DOHH2 (cell line): Measurements from ENCODE around the gene HTRA1.

ENCODE experiments used
- H3F3A ChIP-seq: fragments of 200-600 bp; sonication (generic), shearing (Covaris generic); 2 replicates; pipeline ENCODE4 v1.6.0; 2016; ENCODE audit warnings: antibody characterized with exemption, mild to moderate bottlenecking; ENCODE audit not compliant: control insufficient read depth, insufficient read depth
- H3K27ac ChIP-seq: fragments of 200-600 bp; sonication (generic); 2 replicates; pipeline ENCODE4 v1.5.1; 2014; ENCODE audit warnings: low read depth, mild to moderate bottlenecking, low read length, moderate library complexity
- H3K27me3 ChIP-seq: fragments of 200-600 bp; sonication (generic); 2 replicates; pipeline ENCODE4 v1.6.1; 2014; ENCODE audit warnings: mild to moderate bottlenecking, low read length, mixed read lengths; ENCODE audit not compliant: control insufficient read depth
- H3K36me3 ChIP-seq: fragments of 200-600 bp; sonication (generic); 2 replicates; pipeline ENCODE4 v1.6.1; 2014; ENCODE audit warnings: mild to moderate bottlenecking, low read length, moderate library complexity, mixed read lengths; ENCODE audit not compliant: control insufficient read depth
- H3K4me1 ChIP-seq: fragments of 200-600 bp; sonication (generic); 2 replicates; pipeline ENCODE4 v1.6.1; 2014; ENCODE audit warnings: mild to moderate bottlenecking, low read length, mixed read lengths; ENCODE audit not compliant: control insufficient read depth
- H3K4me2 ChIP-seq: fragments of 200-600 bp; sonication (generic); 2 replicates; pipeline ENCODE4 v1.6.0; 2014; ENCODE audit warnings: mild to moderate bottlenecking, low read length, moderate library complexity
- H3K4me3 ChIP-seq: fragments of 200-600 bp; sonication (generic); 2 replicates; pipeline ENCODE4 v1.5.1; 2014; ENCODE audit warnings: mild to moderate bottlenecking, low read length, mixed read lengths
- H3K79me2 ChIP-seq: fragments of 200-600 bp; sonication (generic); 2 replicates; pipeline ENCODE4 v1.6.1; 2014; ENCODE audit warnings: mild to moderate bottlenecking, low read length, mixed read lengths; ENCODE audit not compliant: control insufficient read depth
- H3K9me2 ChIP-seq: fragments of 200-600 bp; sonication (generic); replicated peaks from 2 replicates; pipeline ENCODE4 v1.6.1; 2014; ENCODE audit warnings: mild to moderate bottlenecking, low read length, mixed read lengths; ENCODE audit not compliant: control insufficient read depth
- H3K9me3 ChIP-seq: fragments of 200-600 bp; sonication (generic); 2 replicates; pipeline ENCODE4 v1.6.1; 2014; ENCODE audit warnings: antibody characterized with exemption, low read length, mixed read lengths; ENCODE audit not compliant: control insufficient read depth, insufficient read depth
- H4K20me1 ChIP-seq: fragments of 200-600 bp; sonication (generic); 2 replicates; pipeline ENCODE4 v1.6.0; 2014; ENCODE audit warnings: low read depth, mild to moderate bottlenecking, antibody characterized with exemption, low read length, moderate library complexity; ENCODE audit not compliant: control insufficient read depth, insufficient read depth
- CTCF ChIP-seq: fragments of 200-600 bp; sonication (generic); IDR thresholded peaks from one replicate; pipeline ENCODE4 v1.5.1; 2014; ENCODE audit warnings: antibody characterized with exemption, mild to moderate bottlenecking, low read depth, low read length; ENCODE audit not compliant: poor library complexity, severe bottlenecking
- EZH2phosphoT487 ChIP-seq: fragments of 200-600 bp; sonication (generic); IDR thresholded peaks from 2 replicates; pipeline ENCODE4 v1.6.1; 2017; ENCODE audit warnings: borderline replicate concordance, mild to moderate bottlenecking, antibody characterized with exemption, low read length, moderate library complexity, mixed read lengths

The HTRA1 gene

GRCh38 chr10:122516734-122517133 is 55.4 kb downstream of the HTRA1 start:
- H3K27me3 ChIP-seq = no peaks in the 10 kb centered on the region
- TF ChIP-seq CTCF = no peak
- no peak for TF ChIP-seq EZH2phosphoT487
- H3K9me2 ChIP-seq = no peaks in the 10 kb centered on the region
- no peaks in the 10 kb centered on the region for H3F3A ChIP-seq
- H3K36me3 ChIP-seq = no peaks in the 10 kb centered on the region
- no peak overlapping the region for H3K4me3 ChIP-seq
- H4K20me1 ChIP-seq = no peaks in the 10 kb centered on the region
- no peaks in the 10 kb centered on the region for H3K9me3 ChIP-seq
- H3K4me2 ChIP-seq = no peak overlapping the region
- no peak overlapping the region for H3K27ac ChIP-seq
- no peaks in the 10 kb centered on the region for H3K4me1 ChIP-seq
- H3K79me2 ChIP-seq = no peaks in the 10 kb centered on the region

GRCh38 chr10:122519144-122519543 is 57.8 kb downstream of the HTRA1 start:
- no peaks in the 10 kb centered on the region for H4K20me1 ChIP-seq
- no peaks in the 10 kb centered on the region for H3K79me2 ChIP-seq
- H3K4me1 ChIP-seq = no peaks in the 10 kb centered on the region
- H3K9me3 ChIP-seq = no peaks in the 10 kb centered on the region
- H3K4me2 ChIP-seq = no peak overlapping the region
- no peaks in the 10 kb centered on the region for H3K9me2 ChIP-seq
- H3K27ac ChIP-seq = no peak overlapping the region
- TF ChIP-seq EZH2phosphoT487 (no peak), CTCF (no peak)
- no peaks in the 10 kb centered on the region for H3K27me3 ChIP-seq
- no peak overlapping the region for H3K4me3 ChIP-seq
- H3F3A ChIP-seq = no peaks in the 10 kb centered on the region
- no peaks in the 10 kb centered on the region for H3K36me3 ChIP-seq

- Histone ChIP-seq H3K9me2 (no peaks in the 10 kb centered on the region), H4K20me1 (no peaks in the 10 kb centered on the region), H3F3A (no peaks in the 10 kb centered on the region), H3K4me2 (no peak overlapping the region), H3K4me3 (no peak overlapping the region), H3K27me3 (no peaks in the 10 kb centered on the region), H3K27ac (no peak overlapping the region), H3K9me3 (no peaks in the 10 kb centered on the region), H3K79me2 (no peaks in the 10 kb centered on the region), H3K36me3 (no peaks in the 10 kb centered on the region), H3K4me1 (no peaks in the 10 kb centered on the region)
- TF ChIP-seq CTCF (no peak), EZH2phosphoT487 (no peak)
These were observed 58.5 kb downstream of the HTRA1 start for GRCh38 chr10:122519873-122520272.

GRCh38 chr10:122521011-122521410 is 59.7 kb downstream of the HTRA1 start:
- Histone ChIP-seq H3K9me3 (no peaks in the 10 kb centered on the region), H3K27me3 (no peaks in the 10 kb centered on the region), H3K36me3 (no peaks in the 10 kb centered on the region), H3K4me2 (no peak overlapping the region), H3K4me1 (no peaks in the 10 kb centered on the region), H3K27ac (no peak overlapping the region), H4K20me1 (no peaks in the 10 kb centered on the region), H3K9me2 (no peaks in the 10 kb centered on the region), H3F3A (no peaks in the 10 kb centered on the region), H3K79me2 (no peaks in the 10 kb centered on the region), H3K4me3 (no peak overlapping the region)
- TF ChIP-seq EZH2phosphoT487 (no peak), CTCF (no peak)
